Smooth muscle cell of the pulmonary artery (primary cell): ENCODE results near the gene PORCN. TPM values are rescaled to one million over a fixed set of nuclear protein-coding genes. Genes with fewer than 3 reads are reported as not detected.

Experiments
- total RNA-seq: library from RNA; depleted of rRNA; stranded (reverse); fragments of >200 nt; gene quantifications from 2 replicates; pipeline ENCODE4 v1.2.3, GENCODE V29; 2014

Gene PORCN
- total RNA-seq: 15.6 and 21.8 TPM in 2 replicates

DNA sequence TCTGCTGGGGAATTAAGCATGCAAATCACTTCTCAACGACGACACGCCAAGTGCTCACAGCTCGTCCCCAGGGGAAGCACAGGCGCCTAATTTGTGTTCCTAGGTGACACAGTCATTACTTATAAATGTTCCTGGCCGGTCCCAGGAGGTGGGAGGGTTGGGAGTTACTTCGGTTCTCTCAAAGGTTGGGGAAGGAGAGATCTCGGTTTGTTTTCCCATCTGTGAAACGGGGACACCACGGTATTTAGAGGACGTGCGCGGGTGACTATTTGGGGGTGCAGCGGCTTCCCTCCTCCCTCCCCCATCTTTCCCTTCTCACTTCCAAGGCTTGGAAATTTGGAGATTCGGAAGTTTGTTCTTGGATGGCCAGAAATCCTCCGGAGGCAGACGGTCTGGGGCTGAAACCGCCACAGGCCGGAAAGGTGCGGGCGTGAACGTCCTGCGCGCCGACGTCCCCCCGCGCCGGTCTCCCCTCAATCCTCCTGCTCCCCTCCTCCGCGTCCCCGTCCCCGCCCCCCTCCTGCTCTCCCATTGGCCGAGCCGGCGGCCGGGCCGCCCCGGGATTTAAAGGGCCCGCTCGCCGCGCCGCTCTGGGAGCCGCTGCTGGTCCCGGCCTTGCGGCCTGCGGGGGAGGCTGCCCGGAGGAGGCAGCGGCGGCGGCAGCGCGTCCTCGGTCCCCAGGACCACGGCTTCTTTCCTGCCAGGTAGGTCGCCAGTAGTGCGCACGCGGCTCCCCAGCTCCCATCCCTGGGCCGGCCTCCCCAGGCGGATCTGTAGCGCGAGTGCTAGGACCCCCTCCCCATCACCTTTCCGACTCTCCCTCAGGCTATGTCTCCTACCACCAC is at the start of gene PORCN:
Gene PORCN, plus strand, starts transcription at position 593 of the 845 bp plus-strand sequence. CDS start 829 bp downstream, outside the sequence.

DNA sequence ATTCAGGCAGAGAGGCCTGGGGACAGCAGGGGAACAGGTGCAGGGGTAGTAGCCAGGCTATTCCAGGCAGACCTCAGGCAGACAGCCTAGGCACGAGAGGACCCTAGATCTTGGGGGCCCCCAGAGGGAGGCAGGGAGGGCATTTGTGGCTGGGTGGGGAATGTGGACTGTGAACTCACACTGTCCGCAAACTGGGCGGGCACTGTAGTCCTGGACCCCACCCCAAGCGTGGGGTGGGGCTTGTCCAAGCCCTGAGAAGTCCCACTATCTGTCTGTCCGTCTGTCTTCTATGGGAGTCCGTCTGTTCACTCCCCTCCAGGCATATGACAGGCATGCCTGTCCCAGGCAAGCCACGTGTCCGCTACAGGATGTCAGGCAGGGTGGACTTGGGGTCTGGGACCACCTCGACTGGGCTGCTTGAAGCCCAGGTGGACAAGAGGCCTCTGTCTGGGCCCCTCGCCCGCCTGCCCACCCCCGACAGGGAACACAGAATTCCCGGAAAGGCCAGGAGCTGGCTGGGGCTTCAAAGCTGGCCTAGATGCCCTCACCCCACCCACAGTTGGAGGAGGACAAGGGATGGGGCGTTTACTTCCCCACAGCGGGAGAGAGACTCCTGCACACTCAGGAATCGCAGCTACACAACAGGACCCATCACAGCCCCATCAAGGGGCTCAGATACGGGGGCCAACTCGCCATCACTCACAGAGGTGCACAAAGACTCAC is 38.5 kb upstream of the PORCN start, which contains the start of gene SLC38A5:
Gene SLC38A5, minus strand, starts transcription at position 151 of the 723 bp plus-strand sequence. CDS start 2,336 bp downstream, outside the sequence.

DNA sequence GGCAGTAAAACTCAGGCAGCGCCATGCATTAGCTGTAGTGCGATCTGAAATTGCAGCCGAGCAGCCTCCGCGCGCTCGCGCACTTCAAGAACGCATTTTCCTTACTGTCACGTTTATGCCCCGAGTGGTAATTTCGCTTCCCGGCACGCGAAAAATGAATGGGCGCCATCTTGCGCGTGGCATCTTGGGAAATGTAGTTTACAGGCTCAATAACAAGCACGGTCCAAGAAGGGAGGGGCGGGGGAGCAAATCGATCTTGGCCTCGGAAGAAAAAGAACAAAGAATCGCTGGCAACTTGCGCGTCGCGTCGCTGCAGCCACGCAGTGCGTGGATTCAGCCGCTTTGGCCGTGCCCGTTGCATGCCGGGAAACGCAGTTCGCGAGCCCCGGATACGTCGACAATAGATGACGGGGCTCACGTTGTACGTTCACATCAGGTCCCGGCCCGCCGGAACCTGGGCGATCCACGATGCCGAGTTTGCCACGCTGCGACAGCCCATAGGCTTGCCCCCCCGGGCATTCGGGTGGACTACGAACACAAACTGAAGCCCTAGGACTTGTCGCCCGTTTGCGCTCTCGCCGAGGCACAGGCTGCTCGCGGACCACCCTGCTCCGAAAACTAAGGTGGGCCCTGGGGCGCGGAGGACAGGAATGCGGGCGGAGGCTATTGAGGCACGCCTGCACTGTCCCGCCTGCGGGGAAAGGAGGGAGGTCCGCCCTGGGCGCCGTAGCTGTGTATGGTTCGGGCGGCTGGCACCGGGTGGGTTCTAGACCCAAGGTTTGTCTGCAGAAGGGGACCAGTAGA is 32.8 kb upstream of the PORCN start, which contains the start of gene FTSJ1:
Gene FTSJ1, plus strand, starts transcription at position 426 of the 804 bp plus-strand sequence. CDS start 1,849 bp downstream, outside the sequence.

DNA sequence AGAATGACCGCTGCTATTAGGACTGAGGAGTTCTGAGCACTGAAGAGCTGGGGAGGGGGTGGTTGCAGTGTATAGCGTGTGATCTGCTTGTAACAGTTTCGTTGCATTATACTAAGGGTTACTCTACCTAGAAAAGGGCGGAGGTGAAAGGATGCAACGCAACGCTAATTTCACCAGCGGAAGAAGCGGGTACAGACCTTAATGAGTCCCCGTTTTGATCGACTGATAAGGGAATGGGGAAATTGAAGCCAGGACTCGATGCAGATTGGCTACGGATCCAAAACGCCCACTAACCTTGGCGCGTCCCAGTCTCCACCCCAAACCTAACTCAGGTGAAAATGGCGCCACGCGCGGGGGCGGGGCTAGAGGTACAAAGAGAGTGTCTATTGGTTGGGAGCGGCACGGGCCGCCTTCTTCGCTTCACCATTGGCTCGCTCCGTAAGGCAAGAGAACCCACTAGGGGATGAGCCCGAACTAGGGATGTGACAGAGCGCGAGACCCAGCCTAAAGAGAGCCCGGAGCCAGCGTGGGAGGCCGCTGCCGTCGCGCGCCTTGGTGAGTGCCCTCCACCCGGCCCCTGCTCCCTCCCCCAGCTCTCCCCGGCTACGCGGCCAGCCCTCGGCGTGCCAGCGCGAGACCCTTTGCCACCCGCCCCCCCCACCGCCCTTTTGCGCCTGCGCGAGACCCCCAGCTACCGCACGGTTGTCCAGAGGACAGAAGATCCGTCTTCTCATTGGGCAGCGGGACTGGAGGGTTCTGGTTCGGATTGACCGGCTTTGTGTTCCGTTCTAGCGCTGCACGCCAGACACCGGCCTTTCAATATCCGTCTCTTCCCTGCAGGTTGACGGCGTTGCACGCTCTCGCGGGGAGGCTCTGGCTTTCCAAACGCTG is 12.8 kb downstream of the PORCN start, which contains the start of gene EBP:
Gene EBP, plus strand, starts transcription at position 456 of the 891 bp plus-strand sequence. CDS start 1,964 bp downstream, outside the sequence.

DNA sequence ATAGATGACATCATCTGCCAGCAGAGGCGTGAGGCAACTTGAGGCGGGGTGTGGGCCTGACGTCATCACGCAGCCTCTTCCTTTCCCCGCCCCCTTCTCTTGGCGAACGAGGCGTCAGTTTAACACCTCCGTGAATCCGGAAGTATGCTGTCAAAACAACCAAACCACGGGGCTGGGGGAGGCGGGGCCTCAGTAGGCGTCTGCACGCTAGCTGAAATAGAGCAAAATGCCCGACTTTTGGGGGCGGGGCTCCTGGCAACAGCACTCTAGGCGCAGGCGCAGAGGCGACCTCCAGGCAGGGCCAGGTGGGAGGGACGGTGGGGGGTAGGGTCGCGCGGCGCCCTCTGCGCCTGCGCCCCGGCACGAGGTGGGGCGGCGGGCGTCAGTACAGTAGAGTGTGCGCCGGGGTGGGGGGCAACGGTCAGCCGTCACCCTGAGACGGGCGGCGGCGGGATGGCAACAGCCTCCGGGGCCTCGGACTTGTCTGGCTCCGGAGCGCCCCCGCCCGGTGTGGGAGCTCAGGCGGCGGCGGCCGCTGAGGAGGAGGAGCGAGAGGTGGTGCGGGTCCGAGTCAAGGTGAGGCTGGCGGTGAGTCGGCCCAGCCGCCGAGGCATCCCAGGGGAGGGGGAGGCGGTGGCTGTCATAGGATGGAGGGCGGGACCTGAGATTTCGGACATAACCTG is 30.7 kb downstream of the PORCN start, which contains the start of gene TBC1D25:
Gene TBC1D25, plus strand, starts transcription at position 370 of the 683 bp plus-strand sequence. Its CDS starts 84 bp downstream, at position 454.

Other genes with a start within 250 kb of the PORCN start
- gene SSX3, start 152.3 kb upstream of the PORCN start, total RNA-seq: not detected in 2 replicates
- not detected in 2 replicates for gene SSX4, start 125.5 kb upstream of the PORCN start, total RNA-seq
- gene SSX4B, start 97.0 kb upstream of the PORCN start, total RNA-seq: not detected in 2 replicates
- 106 and 110 TPM in 2 replicates for gene SLC38A5, start 38.7 kb upstream of the PORCN start, total RNA-seq
- gene FTSJ1, start 32.8 kb upstream of the PORCN start, total RNA-seq: 50.7 and 50.8 TPM in 2 replicates
- 19.4 and 23.3 TPM in 2 replicates for gene EBP, start 12.8 kb downstream of the PORCN start, total RNA-seq
- 9.8 and 11.5 TPM in 2 replicates for gene TBC1D25, start 30.7 kb downstream of the PORCN start, total RNA-seq
- 40.5 and 60.7 TPM in 2 replicates for gene RBM3, start 65.5 kb downstream of the PORCN start, total RNA-seq
- 117 and 134 TPM in 2 replicates for gene WDR13, start 88.5 kb downstream of the PORCN start, total RNA-seq
- 0.13 TPM in 2 replicates for gene WAS, start 174.8 kb downstream of the PORCN start, total RNA-seq
- 2.3 and 2.9 TPM in 2 replicates for gene SUV39H1, start 187.7 kb downstream of the PORCN start, total RNA-seq